ENCODE data around the gene COPS4.
A peak's percentile ranks its signal among the peaks of the same experiment; 100 is the strongest.
"Not testable (repeated sequence)": the region's sequence is repeated elsewhere in the genome, so short reads cannot be mapped to it uniquely, and the experiment has no call there.

Gene COPS4

DNA sequence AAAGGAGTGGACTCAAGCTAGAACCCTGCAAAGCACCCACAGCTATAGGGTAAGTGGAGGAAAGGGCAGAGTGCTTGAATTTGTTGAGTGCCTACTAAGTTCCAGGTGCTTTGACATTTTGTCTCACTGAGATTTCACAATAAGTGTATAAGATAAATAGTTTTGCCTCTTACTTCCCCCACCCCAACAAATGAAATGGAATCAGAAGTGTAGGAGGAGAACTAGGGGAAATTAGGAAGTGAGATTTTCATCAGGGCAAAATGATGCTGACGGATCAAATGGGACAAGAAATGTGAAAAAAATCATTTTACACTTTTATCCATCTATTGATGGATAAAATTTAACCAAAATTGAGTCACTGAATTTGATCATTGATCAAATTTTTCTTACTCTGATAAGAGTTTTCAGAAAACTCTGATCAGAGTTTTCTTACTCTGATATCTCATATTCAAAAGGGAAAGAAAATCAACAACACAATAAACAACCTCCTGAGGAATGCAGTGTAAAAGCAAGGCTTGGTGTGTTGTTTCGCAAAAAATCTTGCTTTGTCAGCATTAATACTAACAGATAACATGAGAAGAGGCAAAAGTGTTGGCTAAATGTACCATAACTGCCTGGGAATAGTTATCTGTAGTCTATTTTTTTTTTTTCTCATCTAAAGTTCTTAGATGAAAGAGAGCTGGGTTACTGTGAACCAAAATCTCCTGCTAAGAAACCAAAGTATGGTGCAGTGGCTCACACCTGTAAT, 54.6 kb downstream of the COPS4 start:
- no peak for DNase-seq

DNA sequence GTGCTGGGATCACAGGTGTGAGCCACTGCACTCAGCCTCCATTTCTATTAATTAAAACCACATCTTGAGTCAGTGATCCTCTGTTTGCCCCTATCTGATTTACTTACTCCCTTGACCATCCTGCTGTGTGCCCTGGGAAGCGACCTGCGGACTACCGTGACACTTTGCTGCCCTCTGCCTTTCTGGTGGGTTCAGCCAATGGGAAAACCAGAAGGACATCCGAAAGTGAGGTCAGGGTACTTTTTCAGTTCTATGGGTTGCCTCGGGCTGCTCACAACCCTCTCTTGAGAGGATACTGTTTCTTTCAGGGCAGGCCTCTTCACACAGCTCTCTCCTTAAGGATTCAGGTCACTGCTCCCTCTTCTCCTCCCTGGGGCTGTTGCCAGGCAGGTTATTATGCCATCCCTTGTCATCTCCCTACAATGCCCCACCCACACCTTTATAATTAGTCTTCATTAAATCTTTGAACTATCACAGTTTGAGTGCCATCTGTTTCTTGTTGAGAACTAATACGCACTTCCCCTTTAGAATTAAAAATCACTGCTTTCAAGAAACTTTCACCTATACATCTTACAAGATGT, 58.2 kb downstream of the COPS4 start:
- DNase-seq: no peak

DNA sequence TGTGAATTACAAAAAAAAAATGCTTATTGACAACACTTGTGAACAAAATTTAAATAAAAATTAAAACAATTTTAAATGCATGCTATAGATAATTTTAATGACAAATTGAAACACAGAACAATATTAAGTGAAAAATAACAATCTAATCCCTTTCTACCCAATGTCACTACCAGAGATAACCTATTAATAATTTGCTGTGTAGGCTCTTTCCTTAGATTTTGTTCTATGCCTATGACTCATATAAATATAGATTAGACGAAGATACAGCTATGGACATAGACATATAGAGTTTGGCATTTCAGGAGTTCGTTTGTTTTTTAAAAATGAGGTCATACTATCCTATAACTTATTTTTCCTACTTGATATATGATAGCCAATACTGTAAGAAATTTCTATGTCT, 61.4 kb downstream of the COPS4 start:
- no peak for DNase-seq

DNA sequence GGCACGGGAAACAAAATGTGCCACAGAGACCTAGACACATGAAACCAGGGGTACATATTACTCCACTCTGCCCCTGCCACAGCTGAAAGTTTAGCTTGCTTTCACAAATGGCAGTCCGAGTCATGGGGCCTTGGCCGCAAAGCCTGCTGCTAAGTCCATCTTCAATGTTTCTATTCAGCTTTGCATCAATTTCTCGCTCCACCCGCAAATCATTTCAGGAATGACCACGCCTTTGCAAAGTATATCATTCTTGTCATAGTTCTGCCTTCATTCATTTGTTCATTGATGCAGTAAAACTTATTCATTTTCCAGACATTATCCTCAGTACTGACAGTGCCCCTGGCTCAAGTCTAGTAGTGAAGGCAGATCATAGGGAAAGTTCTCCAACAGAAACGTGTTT, 70.0 kb downstream of the COPS4 start:
- DNase-seq: no peak

DNA sequence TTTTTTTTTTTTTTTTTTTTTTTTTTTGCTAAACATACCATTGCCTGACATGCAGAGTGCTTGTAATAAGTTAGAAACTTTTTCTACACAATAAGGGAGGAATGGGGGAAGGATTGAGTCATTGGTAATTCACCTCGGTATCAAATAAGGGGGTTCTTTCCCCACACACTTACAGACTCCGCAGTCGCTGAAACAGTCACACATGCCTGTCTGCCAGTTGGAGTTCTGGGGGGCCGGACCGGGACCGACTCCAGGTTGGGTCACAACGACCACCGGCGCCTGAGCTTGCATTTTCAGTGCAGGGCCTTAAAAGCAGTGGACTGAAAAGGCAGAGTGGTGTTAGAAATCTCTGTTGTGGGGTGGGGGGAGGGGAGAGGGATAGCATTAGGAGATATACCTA, 72.6 kb downstream of the COPS4 start:
- peak in 1 of 4 experiments; percentile 20 for DNase-seq

DNA sequence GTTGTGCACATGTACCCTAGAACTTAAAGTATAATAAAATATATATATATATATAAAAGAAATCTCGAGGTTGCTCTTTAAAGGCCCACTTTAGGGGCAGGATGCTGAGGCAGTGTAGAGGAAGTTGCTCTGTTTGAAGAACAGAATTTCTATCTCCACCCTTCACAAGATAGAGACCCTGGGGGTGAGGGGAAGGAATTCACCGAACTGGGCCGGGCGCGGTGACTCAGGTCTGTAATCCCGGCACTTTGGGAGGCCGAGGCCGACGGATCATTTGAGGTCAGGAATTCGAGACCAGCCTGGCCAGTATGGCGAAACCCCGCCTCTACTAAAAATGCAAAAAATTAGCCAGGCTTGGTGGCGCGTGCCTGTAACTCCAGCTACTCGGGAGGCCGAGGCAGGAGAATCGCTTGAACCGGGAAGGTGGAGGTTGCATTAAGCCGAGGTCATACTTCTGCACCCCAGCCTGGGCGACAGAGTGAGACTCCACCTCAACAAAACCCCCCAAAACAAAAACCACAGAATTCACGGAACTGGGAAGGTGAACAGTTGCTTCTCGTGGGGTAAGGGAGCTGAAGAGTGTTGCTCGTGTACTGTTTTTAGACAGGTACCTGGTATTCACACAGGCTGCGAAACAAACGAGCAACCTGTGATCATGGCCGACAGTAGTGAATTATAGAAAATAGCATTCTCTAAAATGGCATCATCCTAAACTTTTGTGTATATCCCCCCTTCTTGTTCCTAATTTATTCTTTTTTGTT, 73.3 kb downstream of the COPS4 start:
- peak in 1 of 4 experiments; percentile 3 for DNase-seq

DNA sequence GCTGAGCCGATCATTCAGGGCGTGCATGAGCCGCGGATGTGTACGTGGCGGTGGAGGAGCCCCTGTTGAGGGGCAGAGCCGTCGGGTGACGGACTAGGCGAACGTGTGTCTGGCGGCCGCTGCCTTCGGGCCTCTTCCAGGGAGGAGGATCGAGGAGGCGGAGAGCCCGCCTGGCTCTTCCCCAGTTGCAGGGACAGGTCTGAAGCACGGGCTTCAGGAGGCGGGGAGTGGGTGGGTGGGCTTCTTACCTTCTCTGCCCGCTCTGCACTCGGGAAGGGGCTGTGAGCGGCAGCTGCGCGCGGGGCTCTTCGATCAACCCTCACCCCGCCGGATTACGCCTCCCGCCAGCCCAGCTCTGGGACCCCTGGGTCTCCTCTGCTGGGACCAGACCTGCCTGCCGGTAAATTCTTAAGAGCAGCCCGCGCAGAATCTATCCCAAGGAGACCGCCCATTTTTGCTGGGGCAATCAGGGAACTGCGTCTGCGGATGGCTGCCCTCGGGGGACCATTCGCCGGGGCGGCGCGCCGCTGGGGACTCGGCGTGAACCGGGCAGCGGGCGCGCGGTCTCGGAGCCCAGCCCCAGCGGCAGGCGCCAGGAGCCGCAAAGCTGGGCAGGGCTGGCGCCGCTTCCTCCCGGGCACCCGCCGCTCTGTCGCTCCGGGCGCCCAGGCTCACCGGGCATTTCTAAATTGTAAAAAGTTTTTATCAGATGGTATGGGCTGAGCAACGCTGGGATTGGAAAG, 74.7 kb downstream of the COPS4 start:
- peak; percentile 7 to 31 (median 10) for DNase-seq

DNA sequence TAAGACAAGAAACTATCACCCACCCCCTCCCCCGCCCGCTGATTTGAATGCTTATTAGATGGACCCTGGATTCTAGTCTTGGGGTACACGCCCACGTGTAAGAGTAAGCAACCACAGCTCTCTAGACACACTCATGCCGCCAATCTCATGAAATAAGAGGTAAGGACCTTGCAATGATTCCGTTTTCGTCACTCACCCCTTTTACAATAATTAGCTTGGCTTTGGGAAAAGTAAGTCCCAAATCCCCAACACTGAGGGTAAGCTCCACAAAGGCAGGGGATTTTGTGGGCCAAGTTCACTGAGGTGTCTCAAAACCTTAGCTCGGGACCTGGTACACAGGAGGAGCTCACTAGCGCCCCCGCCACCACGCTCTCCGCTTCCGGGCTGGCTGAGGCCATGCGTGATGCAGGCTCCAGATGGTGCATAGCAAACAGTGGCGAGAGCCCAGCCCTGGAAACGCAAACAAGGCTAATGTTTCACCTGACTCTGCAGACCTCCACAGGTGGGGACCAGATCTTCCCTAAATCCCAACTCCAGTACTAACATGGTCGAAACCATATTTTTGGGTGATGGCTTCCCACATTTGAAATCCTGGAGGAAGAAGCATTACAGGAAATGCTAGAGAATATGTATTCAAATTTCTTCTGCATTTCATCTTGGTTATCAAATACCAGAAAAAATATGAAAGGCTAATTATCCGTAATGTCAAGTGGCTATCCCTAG, 75.4 kb downstream of the COPS4 start:
- DNase-seq: peak; percentile 56 to 86 (median 78)

DNA sequence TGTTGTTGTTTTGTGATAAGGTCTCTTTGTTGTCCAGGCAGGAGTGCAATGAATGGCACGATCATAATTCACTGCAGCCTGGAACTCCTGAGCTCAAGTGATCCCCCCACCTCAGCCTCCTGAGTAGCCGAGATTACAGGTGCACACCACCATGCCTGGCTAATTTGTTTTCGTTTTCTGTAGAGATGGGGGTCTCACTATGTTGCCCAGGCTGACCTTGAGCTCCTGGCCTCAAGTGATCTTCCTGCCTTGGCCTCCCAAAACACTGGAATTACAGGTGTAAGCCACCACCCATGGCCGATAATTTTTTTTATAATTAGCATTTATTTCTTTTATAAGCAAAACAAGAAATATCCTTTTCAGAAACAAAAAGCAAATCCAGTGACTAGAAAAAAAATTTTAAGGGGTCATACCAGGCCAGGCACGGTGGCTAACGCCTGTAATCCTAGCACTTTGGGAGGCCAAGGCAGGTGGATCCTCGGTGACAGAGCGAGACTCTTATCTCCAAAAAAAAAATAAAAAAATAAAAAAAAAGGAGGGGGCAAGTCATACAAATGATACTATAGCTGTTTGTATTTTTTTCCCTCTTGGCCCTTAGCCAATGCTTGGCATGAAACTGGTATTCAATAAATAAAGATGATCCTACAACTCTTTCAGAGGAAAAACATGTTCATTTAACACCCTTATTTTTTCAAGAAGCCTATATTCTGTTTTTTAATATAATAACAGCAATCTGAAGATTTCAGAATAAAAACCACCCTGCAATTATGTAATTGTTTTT, 76.2 kb downstream of the COPS4 start:
- DNase-seq: no peak

DNA sequence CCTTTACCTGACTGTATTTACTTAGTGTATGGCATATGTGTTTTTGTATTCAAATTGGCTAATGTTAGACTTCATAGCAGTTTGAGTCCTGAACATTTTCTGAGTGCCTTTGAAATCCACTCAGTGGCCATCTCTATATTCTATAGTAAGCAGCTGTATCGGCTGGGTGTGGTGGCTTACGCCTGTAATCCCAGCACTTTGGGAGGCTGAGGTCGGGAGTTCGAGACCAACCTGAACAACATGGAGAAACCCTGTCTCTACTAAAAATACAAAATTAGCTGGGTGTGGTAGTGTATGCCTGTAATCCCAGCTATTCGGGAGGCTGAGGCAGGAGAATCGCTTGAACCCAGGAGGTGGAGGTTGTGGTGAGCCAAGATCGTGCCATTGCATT, 76.8 kb downstream of the COPS4 start:
- not testable (repeated sequence) for DNase-seq

DNA sequence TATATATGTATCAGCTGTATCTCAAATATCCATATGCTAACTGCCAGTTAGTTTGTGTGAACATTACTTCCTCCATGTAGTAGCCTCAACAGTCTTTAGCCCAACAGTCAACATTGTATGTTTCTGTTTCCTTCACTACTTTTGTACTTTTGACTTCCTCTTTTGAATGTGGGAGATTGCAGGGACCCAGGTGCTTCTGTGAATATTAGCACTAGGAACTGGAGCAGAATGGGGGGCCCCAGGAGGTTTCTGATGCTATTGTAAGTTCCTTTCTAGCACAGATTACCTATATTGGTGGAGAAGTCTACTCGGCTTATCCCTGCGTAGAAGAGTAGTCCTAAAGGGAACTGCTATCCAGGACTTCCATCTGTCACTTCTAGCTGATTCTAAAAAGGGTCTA, 77.2 kb downstream of the COPS4 start:
- peak in 1 of 4 experiments; percentile 3 for DNase-seq

DNA sequence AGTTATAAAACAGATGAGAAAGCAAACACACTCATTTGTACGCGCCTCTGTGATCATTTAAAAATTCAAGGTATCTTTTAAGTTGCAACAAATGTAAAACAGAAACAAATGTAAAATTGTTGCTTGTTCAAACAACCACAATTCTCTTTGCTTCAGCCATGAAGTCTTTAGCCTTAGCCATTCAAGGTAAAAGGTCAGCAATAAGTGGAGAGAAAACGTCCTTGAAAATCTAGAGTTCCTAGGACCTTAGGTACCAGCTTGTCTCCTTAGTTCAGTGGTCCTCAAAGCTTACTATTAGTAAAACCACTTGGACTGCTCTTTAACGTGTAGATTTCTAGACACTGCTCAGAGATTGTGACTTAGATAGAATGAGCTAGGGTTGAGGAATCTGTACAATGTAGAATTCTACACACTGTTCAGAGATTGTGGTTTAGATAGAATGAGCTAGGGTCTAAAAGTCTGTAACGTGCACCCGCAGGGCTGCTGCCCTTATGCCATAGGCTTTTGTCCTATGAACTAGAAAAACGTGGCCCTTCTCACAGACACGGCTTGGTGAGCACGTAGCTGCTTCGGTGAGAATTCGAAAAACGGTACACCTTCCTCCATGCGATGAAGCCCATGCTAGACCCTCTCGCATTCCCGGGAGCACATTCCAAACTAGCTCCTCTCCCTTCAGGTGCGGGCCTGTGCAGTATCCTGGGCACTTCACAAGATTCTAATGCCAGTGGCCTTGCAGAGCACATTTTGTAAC, 77.9 kb downstream of the COPS4 start:
- peak in 1 of 4 experiments; percentile 8 for DNase-seq

DNA sequence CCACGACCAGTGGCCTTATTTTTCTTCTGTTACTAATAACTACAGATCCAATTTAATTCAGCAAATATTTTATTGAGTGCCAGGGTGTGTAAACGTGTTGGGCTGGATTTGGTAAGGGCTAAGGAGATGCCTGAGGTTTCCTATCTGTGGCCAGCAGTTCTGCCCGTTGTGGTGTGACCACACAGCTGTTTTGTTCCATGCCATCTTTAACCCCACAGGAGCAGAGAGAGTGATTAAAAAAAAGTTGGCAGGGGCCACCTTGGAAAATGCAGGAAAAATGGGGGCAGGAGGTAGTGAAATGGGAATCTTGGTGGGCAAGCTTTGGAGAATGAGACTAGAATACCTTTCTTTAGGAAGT, 78.4 kb downstream of the COPS4 start:
- no peak for DNase-seq

DNA sequence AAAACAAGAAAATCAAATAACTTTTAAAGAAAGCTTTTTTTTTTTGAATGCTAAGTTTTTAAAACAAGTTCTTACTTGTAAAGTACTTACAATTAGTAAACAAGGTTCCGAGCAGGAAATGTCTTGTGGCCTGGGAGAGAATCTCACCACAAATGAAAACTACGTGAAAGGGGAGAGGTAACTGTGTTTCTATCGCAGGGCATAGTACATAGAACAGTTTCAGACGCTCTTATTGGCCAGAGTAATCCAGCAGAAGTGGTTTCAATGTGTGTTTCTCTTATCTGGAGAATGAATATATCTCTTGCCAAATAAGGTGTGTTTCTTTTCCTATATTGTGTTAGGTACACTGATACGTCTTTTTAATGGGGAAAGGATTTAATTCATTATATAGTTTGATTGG, 79.6 kb downstream of the COPS4 start, which contains the start of gene PLAC8:
Gene PLAC8, minus strand, starts transcription at position 154 of the 400 bp plus-strand sequence. CDS start 6,808 bp downstream, outside the sequence.
- peak in 1 of 4 experiments; percentile 3 for DNase-seq

DNA sequence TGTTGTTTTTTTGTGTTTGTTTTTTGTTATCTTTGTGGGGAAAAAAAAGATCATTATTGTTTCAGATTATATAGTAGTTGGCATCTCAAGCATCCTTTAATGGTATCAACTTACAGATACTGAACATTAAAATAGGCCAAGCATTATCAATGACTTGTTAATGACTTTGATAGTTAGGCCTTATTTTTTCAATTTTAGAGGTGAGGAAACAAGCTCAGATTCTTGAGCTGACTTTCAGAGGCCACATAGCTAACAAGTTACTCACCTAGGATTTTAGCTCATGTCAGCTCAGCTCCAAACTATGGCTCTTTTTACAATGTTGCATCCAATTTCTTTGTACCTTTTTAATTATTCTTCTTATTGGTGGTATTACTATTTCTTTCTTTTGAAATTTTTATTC, 80.0 kb downstream of the COPS4 start:
- no peak for DNase-seq

DNA sequence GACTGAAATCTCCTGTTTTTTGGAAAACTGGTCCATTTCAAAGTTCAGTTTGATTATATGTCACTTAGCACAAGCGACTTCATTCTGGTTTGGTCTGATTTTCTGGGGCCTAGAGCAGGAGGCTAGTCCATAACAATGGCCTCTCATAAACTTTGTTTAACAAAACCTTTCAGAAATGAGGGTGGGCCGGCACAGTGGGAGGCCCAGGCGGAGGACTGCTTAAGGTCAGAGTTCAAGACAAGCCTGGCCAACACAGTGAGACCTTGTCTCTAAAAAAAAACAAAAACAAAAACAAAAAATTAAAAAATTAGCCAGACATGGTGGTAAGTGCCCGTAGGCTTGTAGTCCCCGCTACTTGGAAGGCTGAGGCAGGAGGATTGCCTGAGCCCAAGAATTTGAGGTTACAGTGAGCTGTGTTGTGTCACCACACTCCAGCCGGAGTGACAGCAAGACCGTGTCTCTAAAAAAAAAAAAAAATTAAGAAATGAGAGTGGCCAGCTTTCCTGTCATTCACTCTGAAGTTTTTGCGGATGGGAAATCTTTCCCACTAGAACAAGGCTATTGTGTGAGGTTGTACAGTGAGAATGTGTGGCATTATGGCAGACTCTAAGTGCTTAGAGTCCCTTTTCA, 80.8 kb downstream of the COPS4 start:
- DNase-seq: no peak

DNA sequence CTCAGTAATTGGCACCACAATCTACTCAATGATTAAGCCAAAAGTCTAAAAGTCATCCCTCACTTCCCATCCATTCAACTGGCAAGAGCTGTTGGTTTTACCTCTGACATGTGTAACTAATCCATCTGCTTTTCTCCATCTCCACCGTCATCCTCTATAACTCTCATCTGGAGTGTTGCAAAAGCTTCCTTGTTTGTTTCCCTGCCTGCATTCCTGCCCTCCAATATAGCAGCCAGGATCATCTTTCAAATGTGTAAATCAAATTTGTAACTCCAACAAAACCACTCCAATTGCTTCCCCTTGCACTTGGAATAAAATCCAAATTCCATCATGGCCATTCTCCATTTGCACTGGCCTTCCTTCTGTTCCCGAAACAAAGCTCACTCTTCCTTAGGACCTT, 83.9 kb downstream of the COPS4 start:
- no peak for DNase-seq

DNA sequence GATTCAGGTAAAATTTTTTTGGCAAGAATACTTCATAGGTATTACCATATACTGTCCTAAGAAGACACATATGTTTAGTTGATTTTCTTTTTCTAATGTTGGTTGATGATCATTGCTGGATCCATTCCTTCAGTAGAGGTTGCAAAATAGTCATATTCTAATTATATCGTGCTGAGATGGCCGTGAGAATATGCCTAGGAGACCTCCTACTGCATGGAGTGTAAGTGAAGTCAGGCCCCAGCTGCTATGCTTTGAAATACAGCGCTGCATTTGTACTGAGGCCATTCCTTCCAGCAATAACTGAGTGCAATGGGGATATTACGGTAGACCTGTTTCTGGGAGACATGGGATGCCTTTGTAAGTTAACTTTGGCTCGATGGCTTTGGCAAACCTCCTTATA, 86.3 kb downstream of the COPS4 start:
- DNase-seq: no peak

DNA sequence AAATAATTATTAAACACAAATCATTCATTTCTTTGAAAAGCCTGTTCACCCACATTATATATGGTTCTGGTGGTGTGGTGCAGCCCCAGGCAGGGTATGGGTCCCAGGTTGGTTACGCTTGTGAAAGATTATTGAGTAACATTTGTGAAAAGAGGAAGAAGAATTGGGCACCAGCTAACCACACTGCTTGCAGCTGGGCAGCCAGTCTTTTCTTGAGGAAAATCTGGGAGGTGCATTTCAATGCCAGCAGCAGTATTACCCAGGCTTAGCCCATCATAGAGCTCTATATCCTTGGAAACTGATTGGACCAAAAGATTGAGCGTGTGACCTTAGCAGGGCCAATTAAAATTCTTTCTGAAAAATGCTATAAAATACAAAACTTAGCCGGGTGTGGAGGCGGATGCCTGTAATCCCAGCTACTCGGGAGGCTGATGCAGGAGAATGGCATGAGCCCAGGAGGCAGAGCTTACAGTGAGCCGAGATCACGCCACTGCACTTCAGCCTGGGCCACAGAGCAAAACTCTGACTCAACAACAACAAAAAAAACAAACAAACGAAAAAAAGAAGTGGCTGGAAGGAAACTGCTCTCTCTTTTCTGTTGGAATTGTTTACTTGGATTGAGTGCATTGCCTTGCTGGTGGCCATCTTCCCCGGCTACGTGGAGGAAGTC, 89.3 kb downstream of the COPS4 start:
- no peak for DNase-seq

Measured in activated naive CD4-positive, alpha-beta T cell (primary cell).